ENCODE data around the gene PCDH9. TPM values are rescaled to one million over a fixed set of nuclear protein-coding genes. Genes with fewer than 3 reads are reported as not detected.

PCDH9 gene
- total and polyA plus RNA-seq, 2 of the 4 experiments (the other 2 are of a cell fraction) = 2.2 to 10.2 TPM

- no peak overlapping the region for H3K9ac ChIP-seq (ENCODE audit: low read depth, low read length)
- ChIA-PET POLR2A (ENCODE audit: unreplicated experiment) (no interaction called here), CTCF (interaction anchor here (0.6 kb wide), 2 partner anchors 55 to 63 kb away, joined by 3 read pairs; no protein-coding TSS in a partner anchor)
- no peak overlapping the region for H2AK5ac ChIP-seq (ENCODE audit: low read depth, low read length)
- no peak for DNase-seq
- intact Hi-C loops (cut with micrococcal nuclease) = no loop called here
- H3K4me2 ChIP-seq (ENCODE audit: low read depth, low read length) = no peak overlapping the region
- no peak overlapping the region for H3K18ac ChIP-seq (ENCODE audit: low read depth, low read length)
- no peaks in the 10 kb centered on the region for H3K9me1 ChIP-seq (ENCODE audit: insufficient read depth, low read length)
- H3K14ac ChIP-seq (replicated peaks; ENCODE audit: low read depth, low read length) = no peak overlapping the region
- no peak overlapping the region for H2BK15ac ChIP-seq (ENCODE audit: low read depth, low read length)
- no peaks in the 10 kb centered on the region for H4K20me1 ChIP-seq (ENCODE audit: insufficient read depth, low read length)
- H2AFZ ChIP-seq (replicated peaks; ENCODE audit: low read length, poor library complexity) = no peak overlapping the region
- no CpG with 5 or more reads among the region's 2 CpGs for WGBS, 2 experiments (ENCODE audit: extremely low coverage in 2 of 2, insufficient read length in 1 of 2)
- ATAC-seq (ENCODE audit: low read depth) = no peak
- H4K8ac ChIP-seq (ENCODE audit: low read depth in 2 of 2, low read length in 2 of 2) = no peak overlapping the region
- H3K4me3 ChIP-seq (ENCODE audit: insufficient read depth, low read depth, low read length) = no peak overlapping the region
- H2AK9ac ChIP-seq (replicated peaks; ENCODE audit: low read depth, low read length, poor library complexity) = no peak overlapping the region
- H2BK5ac ChIP-seq (ENCODE audit: low read depth, low read length, poor library complexity, severe bottlenecking) = no peak overlapping the region
- in situ Hi-C loops (cut with MboI; ENCODE audit: low sequenced_read_pairs) = no loop called here
- no peaks in the 10 kb centered on the region for H3K79me1 ChIP-seq (ENCODE audit: low read depth in 1 of 2, low read length in 2 of 2)
- dilution Hi-C loops (cut with HindIII; ENCODE audit: low sequenced_read_pairs, unreplicated experiment) = no loop called here
- no TSS peak for BruUV-seq (replicated peaks)
- no peak overlapping the region for H2BK120ac ChIP-seq (ENCODE audit: low read depth, low read length)
- no peak overlapping the region for H3K27ac ChIP-seq (ENCODE audit: insufficient read depth, low read length)
- no peak overlapping the region for H3K4ac ChIP-seq (ENCODE audit: low read depth, low read length)
- H3K9me3 ChIP-seq (ENCODE audit: control insufficient read depth, insufficient read depth, low read length) = no peaks in the 10 kb centered on the region
- TF ChIP-seq MAZ (IDR thresholded peaks at IDR 0.05; ENCODE audit: borderline replicate concordance, low read depth, low read length) (no peak), MXI1 (IDR thresholded peaks at IDR 0.05; ENCODE audit: borderline replicate concordance, low read depth, low read length) (no peak)
- no peak overlapping the region for H3K56ac ChIP-seq (ENCODE audit: extremely low read depth, insufficient read depth, low read length)
- H4K91ac ChIP-seq (ENCODE audit: insufficient read depth, low read depth, low read length) = no peak overlapping the region
- H3K4me1 ChIP-seq (ENCODE audit: control insufficient read depth, insufficient read depth, low read length) = no peaks in the 10 kb centered on the region
- no peaks in the 10 kb centered on the region for H3K36me3 ChIP-seq (ENCODE audit: control insufficient read depth, insufficient read depth, low read length)
- no peak overlapping the region for H2BK20ac ChIP-seq (ENCODE audit: low read depth, low read length)
- no peak overlapping the region for H4K5ac ChIP-seq (ENCODE audit: low read depth, low read length)
- no peak overlapping the region for H3K23ac ChIP-seq (ENCODE audit: low read depth, low read length)
- H3K27me3 ChIP-seq (ENCODE audit: control insufficient read depth, insufficient read depth, low read length) = no peaks in the 10 kb centered on the region
These were observed 54.2 kb downstream of the PCDH9 start for GRCh38 chr13:67175836-67176459.

All from IMR-90 (cell line).